GM18520 (cell line): ENCODE results near the gene SEPTIN10.
"Not testable (repeated sequence)": the region's sequence is repeated elsewhere in the genome, so short reads cannot be mapped to it uniquely, and the experiment has no call there.

ENCODE experiments used
- ATAC-seq: cut with Tn5 transposase; IDR thresholded peaks from one replicate; pipeline ENCODE4 v1.9.1; 2021; ENCODE audit not compliant: unreplicated experiment

SEPTIN10 gene

DNA sequence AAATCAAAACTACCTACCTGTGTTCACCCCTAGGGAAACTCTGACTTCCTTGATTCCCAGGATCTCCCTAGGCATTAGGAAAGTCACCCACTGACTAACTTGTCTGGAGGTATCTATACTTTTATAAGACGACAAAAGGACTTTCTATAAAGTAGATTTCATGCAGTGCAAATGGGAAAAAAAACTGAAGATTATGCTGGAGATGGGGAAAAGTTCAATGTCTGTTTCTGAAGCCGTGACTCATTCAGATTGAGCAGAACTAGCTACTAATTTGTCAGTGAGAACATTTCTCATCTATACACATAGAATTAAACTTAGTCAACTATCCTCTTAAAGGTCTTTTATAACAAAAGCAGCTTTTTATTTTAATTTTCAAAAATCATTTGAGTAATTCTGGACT, 6.0 kb downstream of the SEPTIN10 start:
- no peak for ATAC-seq

DNA sequence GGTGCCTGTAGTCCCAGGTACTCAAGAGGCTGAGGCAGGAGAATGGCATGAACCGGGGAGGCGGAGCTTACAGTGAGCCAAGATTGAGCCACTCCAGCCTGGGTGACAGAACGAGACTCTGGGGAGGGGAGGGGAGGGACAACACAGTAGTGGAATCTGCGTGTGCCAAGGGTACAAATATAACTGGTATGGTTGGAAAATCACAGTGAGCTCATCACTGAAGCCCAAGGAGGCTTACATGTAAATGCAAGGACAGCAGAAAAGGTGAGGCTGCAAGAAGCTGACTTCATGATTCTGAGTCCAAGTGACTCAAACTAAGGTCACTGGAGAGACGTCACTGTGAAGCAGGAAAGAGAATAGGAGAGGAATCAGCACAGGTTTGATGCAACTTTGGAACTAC, 9.2 kb downstream of the SEPTIN10 start:
- no peak for ATAC-seq

DNA sequence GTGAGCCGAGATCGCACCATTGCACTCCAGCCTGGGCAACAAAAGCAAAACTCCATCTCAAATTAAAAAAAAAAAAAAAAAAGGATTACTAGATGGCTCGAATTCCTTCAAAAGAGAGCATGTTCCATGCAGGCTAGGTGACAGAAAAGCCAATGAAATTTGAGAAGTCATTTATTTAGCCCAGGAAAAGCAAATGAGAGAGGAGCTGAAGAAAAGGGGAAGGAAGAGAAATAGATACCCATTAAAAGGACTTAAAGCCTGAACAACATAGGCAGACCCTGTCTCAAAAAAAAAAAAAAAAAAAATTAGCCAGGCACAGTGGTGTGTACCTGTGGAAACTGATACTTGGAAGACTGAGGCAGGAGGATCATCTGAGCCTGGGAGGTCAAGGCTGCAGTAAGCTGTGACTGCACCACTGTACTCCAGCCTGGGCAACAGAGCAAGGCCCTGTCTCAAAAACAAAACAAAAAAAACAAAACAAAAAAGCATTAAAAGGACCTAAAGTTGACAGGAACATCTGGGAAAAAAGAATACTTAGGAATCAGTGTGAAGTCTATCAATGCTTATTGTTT, 11.1 kb downstream of the SEPTIN10 start:
- no peak for ATAC-seq

DNA sequence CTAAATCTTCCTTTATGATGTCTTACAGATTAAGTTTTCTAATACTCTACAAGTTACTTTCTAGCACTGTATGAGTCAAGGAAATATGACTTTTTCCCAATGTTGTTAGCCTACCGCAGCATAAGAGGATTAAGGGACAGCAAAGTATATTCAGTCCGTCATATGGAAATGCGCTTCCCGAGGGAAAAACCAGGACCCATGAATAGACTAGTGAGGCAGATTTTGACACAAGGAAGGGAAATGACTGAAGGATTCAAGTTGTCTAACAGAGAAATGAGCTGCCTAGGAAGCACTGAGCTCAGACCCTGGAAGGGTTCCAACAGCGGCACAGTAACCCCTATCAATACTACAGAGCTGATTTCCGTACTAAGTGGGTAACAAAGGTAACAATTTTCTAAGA, 12.0 kb downstream of the SEPTIN10 start:
- ATAC-seq, result no peak

DNA sequence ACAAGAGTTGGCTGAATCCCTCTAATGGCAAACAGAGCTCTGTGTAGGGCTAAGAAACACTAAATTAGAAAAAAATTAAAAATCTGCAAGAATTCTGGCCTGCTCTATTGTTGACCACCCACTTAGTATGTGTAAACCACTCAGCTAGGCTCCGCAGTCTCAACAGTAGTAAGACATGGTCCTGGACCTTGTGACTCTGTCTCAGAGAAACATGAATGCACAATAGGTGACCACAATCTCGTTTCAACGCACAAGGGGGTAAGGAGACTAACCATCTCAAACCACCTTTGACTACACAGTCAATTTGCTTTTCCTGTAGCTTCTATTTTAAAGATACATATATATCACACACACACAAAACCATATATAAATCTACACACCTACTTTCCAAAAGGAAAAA, 16.5 kb downstream of the SEPTIN10 start:
- no peak for ATAC-seq

DNA sequence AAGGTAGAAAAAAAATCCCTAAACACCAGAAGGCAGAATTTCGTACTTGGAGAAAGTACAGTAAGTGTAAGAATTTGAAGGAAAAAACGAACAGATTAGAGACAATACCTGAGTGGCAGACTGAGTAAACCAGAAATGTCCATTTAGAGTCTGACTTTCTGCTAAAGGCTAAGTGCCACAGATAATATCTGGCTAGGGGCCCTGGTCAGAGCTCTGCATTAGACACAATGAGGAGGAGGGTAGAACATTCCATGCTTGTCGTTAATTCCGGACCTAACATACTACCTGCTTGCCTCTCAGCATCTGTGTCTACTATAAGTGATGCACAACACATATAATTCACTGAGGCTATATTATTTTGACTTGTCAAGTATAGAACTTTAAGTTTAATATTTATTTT, 18.1 kb downstream of the SEPTIN10 start:
- no peak for ATAC-seq

DNA sequence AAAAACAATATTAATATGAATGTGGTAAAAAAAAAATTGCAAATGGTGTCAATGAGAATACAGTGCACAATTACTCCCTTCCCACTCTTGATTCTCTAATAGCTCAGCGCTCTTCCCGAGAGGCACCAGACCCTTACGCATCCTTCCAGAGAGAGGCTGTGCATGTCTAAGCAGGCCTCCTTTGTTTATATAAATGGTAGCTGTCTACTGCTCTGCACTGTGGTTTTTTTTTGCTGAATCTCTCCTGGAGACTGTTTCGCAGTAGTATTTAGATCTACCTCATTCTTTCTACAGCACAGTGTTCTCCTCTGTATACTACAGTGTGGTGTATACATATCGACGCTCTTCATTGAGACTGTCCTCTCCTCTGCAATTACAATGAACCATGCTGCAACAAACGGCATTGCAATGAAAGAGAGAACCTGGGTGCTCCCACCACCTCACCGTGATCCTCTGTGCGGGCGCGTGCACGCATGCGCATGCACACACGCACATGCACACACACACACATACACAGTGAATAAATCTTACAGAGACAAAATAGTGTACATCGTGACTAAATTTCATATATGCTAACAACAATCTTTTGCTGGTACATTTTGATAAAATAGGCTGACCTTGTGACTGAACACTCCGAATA, 19.4 kb downstream of the SEPTIN10 start:
- ATAC-seq, result no peak

DNA sequence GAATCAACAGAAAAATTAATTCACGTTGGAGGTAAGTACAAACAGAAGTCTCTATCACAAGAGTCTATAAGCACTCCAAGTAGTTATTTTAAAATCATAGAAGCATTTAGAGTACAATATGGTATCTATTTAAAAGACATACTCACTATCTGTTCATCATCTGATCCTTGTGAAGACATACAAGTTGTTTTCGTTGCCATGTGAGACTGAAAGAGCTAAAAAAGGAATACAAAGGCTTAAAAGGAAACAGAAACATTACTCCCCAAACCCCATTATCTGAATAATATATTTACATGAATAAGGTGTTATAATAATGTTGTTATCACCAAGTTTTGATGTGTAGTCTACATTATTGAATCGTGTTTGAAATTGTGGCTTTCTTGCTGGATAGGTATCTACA, 20.9 kb downstream of the SEPTIN10 start:
- no peak for ATAC-seq

DNA sequence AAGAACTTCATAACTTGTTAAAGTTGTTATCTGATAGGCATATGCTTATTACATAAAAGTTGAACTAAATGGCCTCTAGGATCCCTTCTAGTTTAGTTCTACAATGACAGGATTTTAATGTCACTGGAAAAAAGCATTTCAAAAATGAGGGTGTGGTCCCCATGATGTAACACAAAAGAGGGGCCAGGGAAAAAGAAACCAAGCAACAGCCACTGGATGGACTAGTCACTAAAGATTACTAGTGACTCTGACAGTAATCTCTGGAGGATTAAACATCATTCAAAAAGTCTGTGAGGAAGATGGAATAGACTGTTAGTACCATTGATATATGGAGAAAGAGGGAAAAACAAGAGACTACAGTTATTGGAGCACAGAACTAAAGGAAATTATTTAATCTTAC, 22.6 kb downstream of the SEPTIN10 start:
- no peak for ATAC-seq

DNA sequence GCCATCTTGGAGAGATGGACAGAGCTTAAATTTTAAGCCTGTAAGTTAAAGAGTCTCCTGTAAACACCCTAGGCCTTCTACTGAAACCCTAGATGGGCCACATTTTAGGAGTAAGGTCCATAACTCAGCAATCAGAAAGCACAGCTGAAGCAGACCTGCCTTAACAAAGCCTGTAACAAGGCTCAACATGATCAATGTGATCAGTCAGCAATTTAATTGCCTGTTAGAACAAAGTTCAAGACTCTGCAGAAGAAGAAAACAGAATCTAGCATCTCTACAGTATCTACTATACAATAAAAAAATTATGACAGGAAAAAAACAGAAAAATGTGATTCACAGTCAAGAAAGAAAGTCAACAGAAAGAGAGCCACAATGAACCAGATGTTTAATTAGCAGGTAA, 27.1 kb downstream of the SEPTIN10 start:
- no peak for ATAC-seq

DNA sequence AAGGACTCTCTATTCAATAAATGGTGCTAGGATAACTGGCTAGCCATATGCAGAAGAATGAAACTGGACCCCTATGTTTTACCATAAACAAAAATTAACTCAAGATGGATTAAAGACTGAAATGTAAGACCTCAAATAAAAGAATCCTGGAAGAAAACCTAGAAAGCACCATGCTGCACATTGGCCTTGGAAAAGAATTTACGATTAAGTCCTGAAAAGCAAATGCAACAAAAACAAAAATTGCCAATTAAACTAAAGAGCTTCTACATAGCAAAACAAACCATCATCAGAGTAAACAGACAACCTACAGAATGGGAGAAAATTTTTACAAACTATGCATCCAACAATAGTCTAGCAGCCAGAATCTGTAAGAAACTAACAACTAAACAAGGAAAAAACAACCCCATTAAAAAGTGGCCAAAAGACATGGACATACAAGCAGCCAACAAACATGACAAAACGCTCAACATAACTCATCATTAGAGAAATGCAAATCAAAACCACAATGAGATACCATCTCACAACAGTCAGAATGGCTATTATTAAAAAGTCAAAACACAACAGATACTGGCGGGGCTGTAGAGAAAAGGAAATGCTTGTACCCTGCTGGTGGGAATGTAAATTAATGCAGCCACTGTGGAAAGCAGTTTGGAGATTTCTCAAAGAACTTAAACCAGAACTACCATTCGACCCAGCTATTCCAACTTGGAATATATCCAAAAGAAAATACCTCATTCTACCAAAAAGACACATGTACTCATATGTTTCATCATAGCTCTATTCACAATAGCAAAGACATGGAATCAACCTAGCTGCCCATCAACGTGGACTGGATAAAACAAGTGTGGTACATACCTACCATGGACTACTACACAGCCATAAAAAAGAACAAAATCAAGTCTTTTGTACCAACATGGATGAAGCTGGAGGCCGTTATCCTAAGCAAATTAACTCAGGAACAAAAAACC, 30.6 kb downstream of the SEPTIN10 start:
- peak; percentile 41 for ATAC-seq

DNA sequence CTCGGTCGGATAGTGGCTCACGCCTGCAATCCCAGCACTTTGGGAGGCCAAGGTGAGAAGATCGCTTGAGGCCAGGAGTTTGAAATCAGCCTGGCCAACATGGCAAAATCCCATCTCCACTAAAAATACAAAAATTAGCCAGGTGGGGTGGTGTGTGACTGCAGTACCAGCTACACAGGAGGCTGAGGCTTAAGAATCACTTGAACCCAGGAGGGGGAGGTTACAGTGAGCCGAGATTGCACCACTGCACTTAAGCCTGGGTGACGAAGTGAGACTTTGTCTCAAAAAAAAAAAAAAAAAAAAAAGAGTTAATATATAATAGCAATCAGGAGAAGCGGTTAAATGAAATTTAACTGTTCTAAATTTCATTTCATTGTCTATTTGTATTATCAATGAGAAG, 36.1 kb downstream of the SEPTIN10 start:
- ATAC-seq, result not testable (repeated sequence)

DNA sequence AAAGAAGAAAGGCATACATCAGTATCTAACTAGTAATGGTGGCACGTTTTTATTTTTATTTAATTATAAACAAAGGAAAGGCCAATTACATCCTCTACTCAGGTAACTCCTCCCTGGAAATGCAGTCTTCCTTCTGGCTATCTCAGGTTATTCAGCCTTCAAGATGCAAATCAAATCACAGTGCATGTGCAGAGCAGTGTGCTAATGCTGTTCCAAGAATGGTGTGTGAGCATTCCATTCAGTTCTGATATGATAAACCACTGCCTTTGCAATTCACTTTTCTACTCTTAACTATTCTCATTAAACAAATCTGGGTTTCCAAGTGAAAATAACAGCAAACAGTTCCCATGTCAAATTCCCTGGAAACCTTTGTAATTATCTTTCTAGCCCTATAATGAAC, 38.4 kb downstream of the SEPTIN10 start:
- ATAC-seq, result no peak

DNA sequence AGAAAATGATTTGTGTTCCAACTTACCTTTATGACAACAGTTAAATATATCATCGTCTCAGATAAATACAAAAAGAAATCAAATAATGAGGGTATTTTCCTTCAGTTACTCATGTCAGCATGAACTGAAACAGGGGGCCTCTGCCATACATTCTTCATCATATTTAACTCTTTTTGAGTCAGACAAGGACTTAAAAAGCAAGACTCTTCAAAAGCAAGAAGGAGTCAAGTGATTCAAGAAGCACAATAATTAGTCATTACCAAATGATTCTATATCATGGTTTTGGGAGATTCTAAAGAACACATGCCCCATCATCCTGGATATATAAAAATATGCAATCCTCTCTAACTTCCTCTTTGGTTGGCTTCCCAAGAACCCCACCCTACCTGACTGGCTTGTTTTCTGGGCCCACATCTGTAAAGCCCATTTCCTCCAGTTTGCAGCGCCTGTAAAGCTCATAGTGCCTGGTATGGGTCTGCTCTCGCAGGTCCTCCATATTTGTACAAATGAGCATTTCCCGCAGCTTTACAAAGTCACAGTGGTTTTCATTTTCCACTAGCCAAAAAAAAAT, 49.7 kb downstream of the SEPTIN10 start:
- ATAC-seq, result no peak

DNA sequence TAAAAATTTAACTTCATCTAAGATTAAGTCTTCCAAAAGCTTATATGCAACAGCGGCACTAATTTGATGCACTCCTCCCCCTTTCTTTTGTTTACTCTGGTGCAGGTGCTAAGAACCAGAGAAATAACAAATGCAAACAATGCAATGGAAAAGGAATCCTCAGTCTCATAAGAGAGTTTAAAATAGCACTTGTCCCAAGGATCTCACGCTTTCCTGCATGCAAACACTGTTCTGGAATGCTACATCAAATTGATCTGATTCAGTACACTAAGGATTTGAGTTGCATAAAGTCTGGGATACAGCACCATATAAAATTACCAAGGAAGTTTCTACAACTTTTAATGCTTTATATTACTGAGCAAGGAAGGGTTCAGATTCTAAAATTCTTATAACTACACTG, 50.5 kb downstream of the SEPTIN10 start:
- no peak for ATAC-seq

DNA sequence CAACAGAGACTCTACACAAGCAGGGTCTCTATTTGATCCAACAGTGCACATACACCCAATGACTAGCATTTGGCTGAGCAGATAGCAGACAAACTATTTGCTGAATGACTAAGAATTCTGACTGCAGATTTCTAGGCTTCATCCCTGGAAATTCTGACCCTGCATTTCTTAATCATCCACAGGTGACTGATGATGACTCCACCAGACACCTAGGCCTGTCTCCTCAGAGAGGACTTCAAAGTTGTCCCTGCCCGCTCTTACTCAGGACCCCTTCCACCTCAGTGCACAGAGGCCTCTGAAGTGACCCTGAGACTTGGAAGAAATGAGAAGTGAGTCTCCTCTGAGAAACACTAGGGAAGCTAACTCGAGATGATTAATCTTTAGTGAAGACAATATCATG, 51.3 kb downstream of the SEPTIN10 start:
- no peak for ATAC-seq

DNA sequence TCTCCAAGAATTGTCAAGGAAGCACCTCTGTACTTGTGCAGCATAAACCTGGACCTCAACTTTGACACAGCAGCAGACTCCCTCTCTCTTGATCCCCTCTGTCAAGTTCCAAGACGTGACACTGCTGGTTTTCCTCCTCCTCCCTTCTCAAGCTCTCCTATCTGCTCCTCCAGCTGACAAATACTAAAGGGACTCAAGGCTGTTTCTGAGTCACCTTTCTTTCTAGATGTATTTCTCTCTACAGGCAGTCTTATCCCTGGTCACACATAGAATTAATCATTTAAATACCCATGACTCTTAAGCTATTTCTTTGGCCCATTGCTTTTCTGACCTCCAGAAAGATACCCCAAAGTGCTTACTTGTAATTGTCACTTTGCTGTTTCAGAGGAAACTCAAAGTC, 53.5 kb downstream of the SEPTIN10 start:
- ATAC-seq, result no peak

DNA sequence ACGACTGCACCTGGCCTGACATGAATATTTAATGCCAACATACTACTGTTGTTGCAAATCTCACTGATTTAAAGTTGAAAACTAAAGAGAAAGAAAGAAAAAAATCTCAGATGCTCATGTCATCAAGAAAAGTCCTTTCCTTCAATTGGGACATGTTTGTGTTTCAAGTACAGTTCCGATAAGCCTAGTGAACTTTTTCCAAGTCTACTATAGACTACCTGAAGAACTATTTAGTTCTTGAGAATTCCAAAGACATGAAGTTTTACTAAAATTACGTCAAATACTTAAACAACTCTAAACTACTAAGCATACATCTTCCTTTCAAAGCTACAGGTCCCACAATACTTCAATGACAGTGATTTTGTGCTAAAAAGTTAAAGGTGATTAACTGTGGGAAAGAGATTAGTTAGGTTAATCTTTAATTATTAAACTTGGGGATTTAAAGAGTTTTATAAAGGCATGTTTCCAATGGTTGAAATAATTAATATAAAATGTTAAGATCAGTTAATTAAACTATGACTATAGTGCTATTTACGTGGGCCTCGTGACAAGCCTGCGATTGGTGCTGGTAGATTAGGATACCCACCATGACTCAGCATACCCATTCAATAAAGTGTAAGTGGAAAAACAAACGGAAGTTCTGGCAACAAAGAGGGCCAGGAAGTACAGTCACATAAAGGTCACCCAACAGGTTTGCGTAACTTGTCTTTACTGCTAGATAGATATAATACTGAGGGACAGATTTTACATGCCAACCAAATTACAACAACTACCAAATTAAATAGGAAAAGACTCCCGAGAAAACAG, 55.5 kb downstream of the SEPTIN10 start:
- ATAC-seq, result no peak

DNA sequence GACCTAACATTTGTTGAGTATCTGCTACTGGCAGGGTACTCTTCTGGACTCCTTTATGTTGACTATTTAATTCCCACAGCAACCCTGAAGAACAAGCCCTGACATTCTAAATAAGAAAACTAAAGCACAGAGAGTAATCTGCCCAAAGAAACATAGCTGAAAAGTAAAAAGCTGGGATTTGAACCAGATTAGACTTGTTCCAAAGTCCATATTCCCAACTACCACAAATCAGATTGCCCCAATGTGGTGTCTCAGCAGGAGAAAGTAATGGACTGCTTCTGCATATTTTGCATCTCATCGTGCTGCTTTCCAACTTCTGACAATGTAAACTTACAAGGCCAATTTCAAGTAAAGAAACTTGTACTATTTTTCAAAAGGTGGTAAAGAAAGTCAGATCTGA, 56.5 kb downstream of the SEPTIN10 start:
- ATAC-seq, result no peak

DNA sequence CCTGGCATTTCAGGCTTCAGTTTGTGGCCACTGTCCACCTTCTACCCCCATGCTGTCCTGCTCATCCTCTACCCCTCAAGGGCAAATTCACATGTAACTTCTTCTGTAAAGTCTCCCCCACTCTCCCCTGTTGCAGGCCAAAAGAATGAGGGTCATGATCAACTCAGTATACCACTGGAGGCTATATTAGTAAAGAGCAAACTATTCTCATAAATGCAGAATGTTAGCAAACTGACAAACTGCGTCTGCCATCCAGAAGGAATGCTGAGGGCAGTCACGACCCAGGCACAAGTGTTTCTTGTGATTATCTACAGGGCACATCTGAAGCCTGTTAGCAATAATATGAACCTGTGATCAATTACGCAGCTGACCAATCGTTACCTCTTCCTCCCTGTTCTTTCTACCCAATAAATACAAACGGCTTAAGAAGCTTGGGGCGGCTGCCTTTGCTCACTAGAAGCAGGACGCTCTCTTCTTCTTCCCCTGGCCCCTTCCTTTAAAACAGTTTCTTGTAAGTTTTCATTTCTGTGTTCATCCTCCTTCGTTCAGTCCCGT, 58.3 kb downstream of the SEPTIN10 start:
- no peak for ATAC-seq

DNA sequence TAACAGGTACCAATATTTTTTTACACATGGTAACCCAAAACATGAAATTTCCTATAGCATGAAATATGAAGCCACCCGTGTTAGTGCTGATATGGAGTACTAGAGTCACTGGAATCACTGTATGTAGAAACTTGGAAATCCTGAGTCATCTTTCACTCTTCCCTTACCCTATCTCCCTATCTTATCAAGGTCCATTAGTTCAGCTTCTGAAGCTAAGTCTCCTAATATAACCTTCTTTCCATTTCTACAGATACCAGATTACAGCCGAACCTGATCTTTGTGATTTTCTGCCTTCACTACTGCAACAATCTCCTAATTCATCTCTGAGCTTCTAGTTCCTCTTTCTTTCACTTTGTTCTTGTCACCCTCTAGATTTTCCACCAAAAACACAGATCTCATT, 59.0 kb downstream of the SEPTIN10 start:
- no peak for ATAC-seq
